ENCODE results near the gene ABCD1. TPM values are rescaled to one million over a fixed set of nuclear protein-coding genes. Genes with fewer than 3 reads are reported as not detected.

ABCD1 gene
- total RNA-seq, 1 donor from 2014 or later, result 19.7 TPM

GRCh38 chrX:153767674-153768055 is 43.0 kb downstream of the ABCD1 start:
- no peak for DNase-seq (ENCODE audit: extremely low spot score, unreplicated experiment)
- peaks cover 17% of the 10 kb centered on the region for H3K4me1 Mint-ChIP-seq (ENCODE audit: unreplicated experiment)
- no peaks in the 10 kb centered on the region for H3K27me3 Mint-ChIP-seq (ENCODE audit: unreplicated experiment)
- no peak overlapping the region for H3K27ac Mint-ChIP-seq (ENCODE audit: unreplicated experiment)
- TF ChIP-seq CTCF (IDR thresholded peaks at IDR 0.05), result no peak
- H3K36me3 Mint-ChIP-seq (ENCODE audit: unreplicated experiment), result no peaks in the 10 kb centered on the region
- no peaks in the 10 kb centered on the region for H3K9me3 Mint-ChIP-seq (ENCODE audit: unreplicated experiment)
- no peak overlapping the region for H3K4me3 Mint-ChIP-seq (ENCODE audit: unreplicated experiment)

- Mint-ChIP-seq H3K4me1 (ENCODE audit: unreplicated experiment) (peaks cover 17% of the 10 kb centered on the region), H3K9me3 (ENCODE audit: unreplicated experiment) (no peaks in the 10 kb centered on the region), H3K36me3 (ENCODE audit: unreplicated experiment) (no peaks in the 10 kb centered on the region), H3K4me3 (ENCODE audit: unreplicated experiment) (no peak overlapping the region), H3K27ac (ENCODE audit: unreplicated experiment) (no peak overlapping the region), H3K27me3 (ENCODE audit: unreplicated experiment) (no peaks in the 10 kb centered on the region)
- TF ChIP-seq CTCF (IDR thresholded peaks at IDR 0.05), result no peak
- DNase-seq (ENCODE audit: extremely low spot score, unreplicated experiment), result no peak
Measured at GRCh38 chrX:153768311-153769157, 43.9 kb downstream of the ABCD1 start.

- TF ChIP-seq CTCF (IDR thresholded peaks at IDR 0.05), result no peak
- DNase-seq (ENCODE audit: extremely low spot score, unreplicated experiment), result no peak
- Mint-ChIP-seq H3K36me3 (ENCODE audit: unreplicated experiment) (no peaks in the 10 kb centered on the region), H3K4me3 (ENCODE audit: unreplicated experiment) (no peak overlapping the region), H3K27me3 (ENCODE audit: unreplicated experiment) (no peaks in the 10 kb centered on the region), H3K9me3 (ENCODE audit: unreplicated experiment) (no peaks in the 10 kb centered on the region), H3K4me1 (ENCODE audit: unreplicated experiment) (peaks cover 13% of the 10 kb centered on the region), H3K27ac (ENCODE audit: unreplicated experiment) (no peak overlapping the region)
Measured at GRCh38 chrX:153769158-153769864, 44.7 kb downstream of the ABCD1 start.

- no peaks in the 10 kb centered on the region for H3K36me3 Mint-ChIP-seq (ENCODE audit: unreplicated experiment)
- no peak for DNase-seq (ENCODE audit: extremely low spot score, unreplicated experiment)
- no peak overlapping the region for H3K4me3 Mint-ChIP-seq (ENCODE audit: unreplicated experiment)
- no peak overlapping the region for H3K27ac Mint-ChIP-seq (ENCODE audit: unreplicated experiment)
- peaks cover 13% of the 10 kb centered on the region for H3K4me1 Mint-ChIP-seq (ENCODE audit: unreplicated experiment)
- TF ChIP-seq CTCF (IDR thresholded peaks at IDR 0.05), result no peak
- H3K9me3 Mint-ChIP-seq (ENCODE audit: unreplicated experiment), result no peaks in the 10 kb centered on the region
- H3K27me3 Mint-ChIP-seq (ENCODE audit: unreplicated experiment), result no peaks in the 10 kb centered on the region
Measured at GRCh38 chrX:153769865-153770600, 45.4 kb downstream of the ABCD1 start.

All from osteocyte (in vitro differentiated cells).